ENCODE data around the gene FN1.

FN1 gene

DNA sequence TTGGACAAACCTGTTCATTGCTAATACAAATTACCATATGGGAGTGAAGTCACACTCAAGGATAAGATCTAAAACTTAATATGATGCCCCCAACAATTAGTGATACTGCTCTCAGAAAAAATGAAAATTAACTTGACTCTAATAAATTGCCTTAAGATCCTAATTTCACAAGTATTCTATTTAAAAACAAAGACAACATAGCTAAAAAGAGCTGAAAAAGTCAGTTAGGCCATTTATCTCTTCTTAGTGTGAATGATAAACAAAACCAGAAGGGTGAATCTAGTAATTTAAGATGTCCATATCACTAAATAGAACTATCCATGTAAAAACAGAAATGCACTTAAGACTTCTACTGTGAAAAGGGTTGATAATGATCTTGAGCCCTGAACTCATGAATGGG, 53.4 kb downstream of the FN1 start:
- H3K4me3 ChIP-seq (ENCODE audit: low read depth, low read length), result no peak overlapping the region
- TF ChIP-seq, protein P1, sequence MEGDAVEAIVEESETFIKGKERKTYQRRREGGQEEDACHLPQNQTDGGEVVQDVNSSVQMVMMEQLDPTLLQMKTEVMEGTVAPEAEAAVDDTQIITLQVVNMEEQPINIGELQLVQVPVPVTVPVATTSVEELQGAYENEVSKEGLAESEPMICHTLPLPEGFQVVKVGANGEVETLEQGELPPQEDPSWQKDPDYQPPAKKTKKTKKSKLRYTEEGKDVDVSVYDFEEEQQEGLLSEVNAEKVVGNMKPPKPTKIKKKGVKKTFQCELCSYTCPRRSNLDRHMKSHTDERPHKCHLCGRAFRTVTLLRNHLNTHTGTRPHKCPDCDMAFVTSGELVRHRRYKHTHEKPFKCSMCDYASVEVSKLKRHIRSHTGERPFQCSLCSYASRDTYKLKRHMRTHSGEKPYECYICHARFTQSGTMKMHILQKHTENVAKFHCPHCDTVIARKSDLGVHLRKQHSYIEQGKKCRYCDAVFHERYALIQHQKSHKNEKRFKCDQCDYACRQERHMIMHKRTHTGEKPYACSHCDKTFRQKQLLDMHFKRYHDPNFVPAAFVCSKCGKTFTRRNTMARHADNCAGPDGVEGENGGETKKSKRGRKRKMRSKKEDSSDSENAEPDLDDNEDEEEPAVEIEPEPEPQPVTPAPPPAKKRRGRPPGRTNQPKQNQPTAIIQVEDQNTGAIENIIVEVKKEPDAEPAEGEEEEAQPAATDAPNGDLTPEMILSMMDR (conservative IDR thresholded peaks at IDR 0.05; ENCODE audit: low read depth, low read length), result no peak
- DNase-seq (ENCODE audit: low read depth), result no peak

DNA sequence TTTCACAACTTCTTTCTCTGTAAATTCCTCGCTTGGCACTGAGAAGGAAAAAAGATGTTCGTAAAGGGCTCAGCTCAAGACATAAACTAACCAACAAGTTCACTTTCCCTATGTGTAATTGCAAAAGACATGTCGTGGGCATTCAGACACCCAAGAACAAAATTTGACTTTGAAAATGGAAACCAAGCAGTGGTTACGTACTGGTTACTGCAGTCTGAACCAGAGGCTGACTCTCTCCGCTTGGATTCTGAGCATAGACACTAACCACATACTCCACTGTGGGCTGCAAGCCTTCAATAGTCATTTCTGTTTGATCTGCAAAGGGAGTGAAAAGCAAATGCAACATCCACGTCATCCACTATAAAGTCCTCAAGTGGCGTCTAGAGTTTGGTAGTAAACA, 53.9 kb downstream of the FN1 start:
- DNase-seq (ENCODE audit: low read depth), result no peak

DNA sequence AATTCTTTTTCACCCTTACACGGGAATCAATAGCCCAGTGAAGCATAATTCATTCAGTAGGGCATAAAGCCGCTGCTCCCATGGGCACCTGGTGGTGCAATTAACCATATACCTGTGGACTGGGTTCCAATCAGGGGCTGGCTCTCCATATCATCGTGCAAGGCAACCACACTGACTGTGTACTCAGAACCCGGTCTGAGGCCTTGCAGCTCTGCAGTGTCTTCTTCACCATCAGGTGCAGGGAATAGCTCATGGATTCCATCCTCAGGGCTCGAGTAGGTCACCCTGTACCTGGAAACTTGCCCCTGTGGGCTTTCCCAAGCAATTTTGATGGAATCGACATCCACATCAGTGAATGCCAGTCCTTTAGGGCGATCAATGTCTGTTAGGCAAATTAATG, 55.2 kb downstream of the FN1 start:
- TF ChIP-seq, protein P1 (conservative IDR thresholded peaks at IDR 0.05; ENCODE audit: low read depth, low read length), result no peak
- DNase-seq (ENCODE audit: low read depth), result no peak
- no peak overlapping the region for H3K4me3 ChIP-seq (ENCODE audit: low read depth, low read length)

More for the DNA sequence above, 53.9 kb downstream of the FN1 start:
- H3K4me3 ChIP-seq (ENCODE audit: low read depth, low read length), result no peak overlapping the region
- TF ChIP-seq, protein P1 (conservative IDR thresholded peaks at IDR 0.05; ENCODE audit: low read depth, low read length), result no peak

DNA sequence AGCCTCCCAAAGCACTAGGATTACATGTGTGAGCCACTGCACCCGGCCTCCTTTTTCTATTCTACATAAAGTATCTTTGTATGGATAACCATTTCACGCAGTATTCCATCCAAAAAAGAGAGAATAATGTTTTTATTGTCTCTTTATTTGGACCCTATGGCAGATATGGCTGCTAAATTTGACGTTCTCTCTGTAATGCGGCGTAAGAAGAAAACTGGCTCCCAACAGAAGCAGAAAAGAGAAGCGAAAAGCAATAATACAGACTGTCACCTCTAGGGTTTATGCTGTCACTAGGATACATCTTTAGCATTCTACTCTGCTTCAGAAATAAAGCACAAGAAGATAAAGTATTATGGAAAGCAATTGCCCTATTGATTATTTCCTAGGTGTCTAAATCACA, 55.9 kb downstream of the FN1 start:
- DNase-seq (ENCODE audit: low read depth), result no peak
- no peak overlapping the region for H3K4me3 ChIP-seq (ENCODE audit: low read depth, low read length)
- TF ChIP-seq, protein P1 (conservative IDR thresholded peaks at IDR 0.05; ENCODE audit: low read depth, low read length), result no peak

DNA sequence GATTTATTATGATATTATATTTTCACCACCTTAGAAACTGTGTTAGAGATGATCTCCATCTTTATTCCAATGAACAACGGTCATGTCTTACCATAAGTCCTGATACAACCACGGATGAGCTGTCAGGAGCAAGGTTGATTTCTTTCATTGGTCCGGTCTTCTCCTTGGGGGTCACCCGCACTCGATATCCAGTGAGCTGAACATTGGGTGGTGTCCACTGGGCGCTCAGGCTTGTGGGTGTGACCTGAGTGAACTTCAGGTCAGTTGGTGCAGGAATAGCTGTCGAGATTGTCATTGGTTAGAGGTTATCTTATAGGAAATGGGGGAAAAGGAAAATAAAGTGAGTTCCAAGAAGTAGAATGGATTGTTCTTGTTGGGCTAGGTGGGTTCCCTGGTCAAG, 56.8 kb downstream of the FN1 start:
- no peak overlapping the region for H3K4me3 ChIP-seq (ENCODE audit: low read depth, low read length)
- TF ChIP-seq, protein P1 (conservative IDR thresholded peaks at IDR 0.05; ENCODE audit: low read depth, low read length), result no peak
- no peak for DNase-seq (ENCODE audit: low read depth)

DNA sequence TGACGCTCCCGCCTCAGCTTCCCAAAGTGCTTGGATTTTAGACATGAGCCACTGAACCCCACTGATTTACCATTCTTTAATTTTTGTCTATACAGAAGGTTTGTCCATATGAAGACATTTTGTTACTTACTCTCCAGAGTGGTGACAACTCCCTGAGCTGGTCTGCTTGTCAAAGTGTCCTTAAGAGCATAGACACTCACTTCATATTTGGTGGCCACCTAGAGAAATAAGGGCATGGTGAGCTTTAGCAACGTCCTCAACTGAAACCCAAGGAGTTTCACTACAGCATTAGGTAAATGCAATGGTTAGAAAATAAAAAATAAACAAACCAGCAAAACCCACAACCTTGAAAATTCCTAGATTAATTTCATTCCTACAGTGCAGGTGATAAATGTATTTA, 57.8 kb downstream of the FN1 start:
- no peak overlapping the region for H3K4me3 ChIP-seq (ENCODE audit: low read depth, low read length)
- DNase-seq (ENCODE audit: low read depth), result no peak
- TF ChIP-seq, protein P1 (conservative IDR thresholded peaks at IDR 0.05; ENCODE audit: low read depth, low read length), result no peak

DNA sequence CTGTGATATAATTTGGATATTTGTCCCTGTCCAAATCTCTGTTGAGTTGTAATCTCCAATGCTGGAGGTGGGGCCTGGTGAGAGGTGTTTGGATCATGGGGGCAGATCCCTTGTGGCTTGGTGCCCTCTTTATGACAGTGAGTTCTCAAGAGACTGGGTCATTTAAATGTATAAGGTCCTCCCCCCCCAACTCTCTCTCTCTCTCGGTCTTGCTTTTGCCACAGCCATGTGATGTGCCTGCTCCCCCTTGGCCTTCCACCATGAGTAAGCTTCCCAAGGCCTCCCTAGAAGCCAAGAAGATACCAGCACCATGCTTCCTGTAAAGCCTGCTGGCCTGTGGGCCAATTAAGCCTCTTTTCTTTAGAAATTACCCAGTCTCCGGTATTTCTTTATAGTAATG, 58.6 kb downstream of the FN1 start:
- H3K4me3 ChIP-seq (ENCODE audit: low read depth, low read length), result no peak overlapping the region
- TF ChIP-seq, protein P1 (conservative IDR thresholded peaks at IDR 0.05; ENCODE audit: low read depth, low read length), result no peak
- peak; percentile 81 for DNase-seq (ENCODE audit: low read depth)

Data from choroid plexus epithelial cell (primary cell).